Kidney epithelial cell (primary cell): Measurements from ENCODE around the gene CT45A1. TPM values are rescaled to one million over a fixed set of nuclear protein-coding genes. Genes with fewer than 3 reads are reported as not detected.

Source experiments
- total RNA-seq: library from RNA; depleted of rRNA; stranded (reverse); fragments of >200 nt; gene quantifications from 2 replicates; pipeline ENCODE4 v1.2.3, GENCODE V29; 2015

The CT45A1 gene
- total RNA-seq, 1 donor from 2014 or later, result not detected

Other genes with a start within 250 kb of the CT45A1 start
- 3.0 and 3.5 TPM in 2 replicates for gene INTS6L, start 193.0 kb upstream of the CT45A1 start, total RNA-seq
- not detected in 2 replicates for gene CT45A3, start 54.6 kb downstream of the CT45A1 start, total RNA-seq
- gene CT45A5, start 71.9 kb downstream of the CT45A1 start, total RNA-seq, result not detected in 2 replicates
- gene CT45A6, start 89.1 kb downstream of the CT45A1 start, total RNA-seq, result not detected in 2 replicates
- not detected in 2 replicates for gene CT45A2, start 106.4 kb downstream of the CT45A1 start, total RNA-seq
- gene CT45A7, start 123.6 kb downstream of the CT45A1 start, total RNA-seq, result not detected in 2 replicates
- gene CT45A8, start 140.9 kb downstream of the CT45A1 start, total RNA-seq, result not detected in 2 replicates
- gene CT45A9, start 158.2 kb downstream of the CT45A1 start, total RNA-seq, result not detected in 2 replicates
- not detected in 2 replicates for gene CT45A10, start 179.8 kb downstream of the CT45A1 start, total RNA-seq
- gene SAGE1, start 180.1 kb downstream of the CT45A1 start, total RNA-seq, result not detected in 2 replicates